OCI-LY1 (cell line): ENCODE data around the gene MLF2.

Experiments
- CTCF ChIP-seq: fragments of 200-600 bp; sonication (generic), shearing (Covaris generic); IDR thresholded peaks from 2 replicates; pipeline ENCODE4 v1.5.1; 2017; ENCODE audit warnings: mild to moderate bottlenecking, antibody characterized with exemption, low read length, moderate library complexity, mixed read lengths
- EZH2 ChIP-seq: fragments of 200-600 bp; sonication (generic), shearing (Covaris generic); IDR thresholded peaks from 2 replicates; pipeline ENCODE4 v1.8.0; 2017; ENCODE audit warnings: borderline replicate concordance, mixed run types, mild to moderate bottlenecking, antibody characterized with exemption, low read length, moderate library complexity, mixed read lengths

GRCh38 chr12:6742834-6743233 is 10.1 kb downstream of the MLF2 start:
- TF ChIP-seq EZH2 = no peak
- TF ChIP-seq CTCF = no peak
